Raji (cell line): ENCODE data around the gene POLR1C.

Experiments
- POLR2A ChIP-seq: IDR thresholded peaks from 2 replicates; pipeline ENCODE4 v1.6.1; 2011; ENCODE audit warnings: low read depth, low read length, control low read depth; ENCODE audit not compliant: insufficient read depth

POLR1C gene

GRCh38 chr6:43516697-43517504, at the start of gene POLR1C, which contains the start of gene YIPF3:
POLR1C (plus strand) TSS chr6:43517089; CDS start chr6:43517110, 21 bp downstream.
YIPF3 (minus strand) TSS chr6:43516926; CDS start chr6:43516807, 119 bp downstream.
- TF ChIP-seq POLR2A: peak; percentile 98

GRCh38 chr6:43467752-43468151, 49.1 kb upstream of the POLR1C start:
- TF ChIP-seq POLR2A: no peak

GRCh38 chr6:43468240-43468639, 48.6 kb upstream of the POLR1C start:
- no peak for TF ChIP-seq POLR2A

GRCh38 chr6:43468748-43469681, 47.9 kb upstream of the POLR1C start:
- TF ChIP-seq POLR2A: no peak

GRCh38 chr6:43469947-43470346, 46.9 kb upstream of the POLR1C start:
- no peak for TF ChIP-seq POLR2A

GRCh38 chr6:43471399-43471798, 45.5 kb upstream of the POLR1C start:
- no peak for TF ChIP-seq POLR2A

GRCh38 chr6:43472515-43472914, 44.4 kb upstream of the POLR1C start:
- TF ChIP-seq POLR2A: no peak

GRCh38 chr6:43475516-43475915, 41.4 kb upstream of the POLR1C start:
- no peak for TF ChIP-seq POLR2A

GRCh38 chr6:43476746-43477145, 40.1 kb upstream of the POLR1C start:
- TF ChIP-seq POLR2A: no peak

GRCh38 chr6:43477235-43478007, 39.5 kb upstream of the POLR1C start, which contains the start of gene TJAP1:
TJAP1 (plus strand) TSS chr6:43477570; CDS start chr6:43499002, 21,432 bp downstream.
- peak; percentile 76 for TF ChIP-seq POLR2A

GRCh38 chr6:43478008-43478372, 38.9 kb upstream of the POLR1C start:
- TF ChIP-seq POLR2A: no peak

GRCh38 chr6:43481075-43481474, 35.8 kb upstream of the POLR1C start:
- TF ChIP-seq POLR2A: no peak

- no peak for TF ChIP-seq POLR2A
Observed at GRCh38 chr6:43481591-43482236, 35.2 kb upstream of the POLR1C start.

- no peak for TF ChIP-seq POLR2A
Observed at GRCh38 chr6:43488667-43489276, 28.1 kb upstream of the POLR1C start.
